Loucy (cell line): Measurements from ENCODE around the gene MYCBP2.
"Not testable (repeated sequence)": the region's sequence is repeated elsewhere in the genome, so short reads cannot be mapped to it uniquely, and the experiment has no call there.

ENCODE experiments used
- H2AFZ ChIP-seq: fragments of 200-600 bp; sonication (generic); 2 replicates; pipeline ENCODE4 v1.6.0; 2016; ENCODE audit warnings: antibody characterized with exemption, mild to moderate bottlenecking, low read length, moderate library complexity
- H3F3A ChIP-seq: fragments of 200-600 bp; 2 replicates; pipeline ENCODE4 v1.6.0; 2016; ENCODE audit warnings: antibody characterized with exemption, low read depth, mild to moderate bottlenecking
- H3K27me3 ChIP-seq: fragments of 200-600 bp; sonication (generic); 2 replicates; pipeline ENCODE4 v1.6.1; 2014; ENCODE audit warnings: low read length, mild to moderate bottlenecking; ENCODE audit not compliant: insufficient read depth, poor library complexity, severe bottlenecking
- H3K36me3 ChIP-seq: fragments of 200-600 bp; sonication (generic); 2 replicates; pipeline ENCODE4 v1.6.1; 2016; ENCODE audit warnings: low read length; ENCODE audit not compliant: insufficient read depth
- H3K4me1 ChIP-seq: fragments of 200-600 bp; sonication (generic); 2 replicates; pipeline ENCODE4 v1.5.1; 2014; ENCODE audit warnings: low read length, mild to moderate bottlenecking; ENCODE audit not compliant: insufficient read depth, poor library complexity, severe bottlenecking
- H3K4me2 ChIP-seq: fragments of 200-600 bp; sonication (generic); 2 replicates; pipeline ENCODE4 v1.6.0; 2014; ENCODE audit warnings: antibody characterized with exemption, low read length, low read depth, mild to moderate bottlenecking; ENCODE audit not compliant: poor library complexity, severe bottlenecking
- H3K4me3 ChIP-seq: fragments of 200-600 bp; sonication (generic); 2 replicates; pipeline ENCODE4 v1.5.1; 2014; ENCODE audit warnings: low read length, mild to moderate bottlenecking, mixed read lengths; ENCODE audit not compliant: poor library complexity, severe bottlenecking
- H3K79me2 ChIP-seq: fragments of 200-600 bp; sonication (generic); 2 replicates; pipeline ENCODE4 v1.6.1; 2014; ENCODE audit warnings: low read length; ENCODE audit not compliant: insufficient read depth
- H3K9ac ChIP-seq: fragments of 200-600 bp; sonication (generic); 2 replicates; pipeline ENCODE4 v1.6.0; 2014; ENCODE audit warnings: mild to moderate bottlenecking, low read depth, low read length, moderate library complexity; ENCODE audit not compliant: poor library complexity, severe bottlenecking
- H3K9me2 ChIP-seq: fragments of 200-600 bp; sonication (generic); replicated peaks from 2 replicates; pipeline ENCODE4 v1.6.1; 2016; ENCODE audit warnings: low read depth, low read length, mixed read lengths
- H3K9me3 ChIP-seq: fragments of 200-600 bp; sonication (generic); 2 replicates; pipeline ENCODE4 v1.6.1; 2014; ENCODE audit warnings: mild to moderate bottlenecking, antibody characterized with exemption, low read length, low read depth; ENCODE audit not compliant: insufficient read depth
- H4K20me1 ChIP-seq: fragments of 200-600 bp; sonication (generic); 2 replicates; pipeline ENCODE4 v1.6.0; 2014; ENCODE audit warnings: antibody characterized with exemption, low read length, mild to moderate bottlenecking; ENCODE audit not compliant: insufficient read depth, poor library complexity, severe bottlenecking
- CTCF ChIP-seq: fragments of 200-600 bp; sonication (generic); conservative IDR thresholded peaks from 2 replicates; pipeline ENCODE4 v1.5.1; 2014; ENCODE audit warnings: mild to moderate bottlenecking, antibody characterized with exemption, low read length
- EZH2phosphoT487 ChIP-seq: fragments of 200-600 bp; IDR thresholded peaks from 2 replicates; pipeline ENCODE4 v1.6.1; 2018; ENCODE audit warnings: antibody characterized with exemption, mild to moderate bottlenecking, moderate library complexity, borderline replicate concordance

MYCBP2 gene

GRCh38 chr13:77250975-77251374 is 75.9 kb downstream of the MYCBP2 start:
- Histone ChIP-seq H2AFZ (no peak overlapping the region), H3K79me2 (no peaks in the 10 kb centered on the region), H3K9me3 (no peaks in the 10 kb centered on the region), H3K4me3 (no peak overlapping the region), H3K9ac (no peak overlapping the region), H3K27me3 (no peaks in the 10 kb centered on the region), H3K4me2 (no peak overlapping the region), H3K36me3 (peaks cover 42% of the 10 kb centered on the region), H3K9me2 (no peaks in the 10 kb centered on the region), H4K20me1 (peaks cover 3% of the 10 kb centered on the region), H3K4me1 (peaks cover 4% of the 10 kb centered on the region), H3F3A (no peaks in the 10 kb centered on the region)
- TF ChIP-seq CTCF = no peak
- no peak for TF ChIP-seq EZH2phosphoT487

GRCh38 chr13:77245224-77245623 is 81.7 kb downstream of the MYCBP2 start:
- H3K9me3 ChIP-seq, H3K4me1 ChIP-seq, H3K27me3 ChIP-seq, H3K4me3 ChIP-seq, H3K79me2 ChIP-seq, H3K9ac ChIP-seq, H3F3A ChIP-seq, H3K4me2 ChIP-seq, H4K20me1 ChIP-seq, H2AFZ ChIP-seq, H3K9me2 ChIP-seq: not testable (repeated sequence)
- H3K36me3 ChIP-seq = peaks cover 51% of the 10 kb centered on the region

- Histone ChIP-seq H3K4me2 (no peak overlapping the region), H3K4me3 (no peak overlapping the region), H3K79me2 (no peaks in the 10 kb centered on the region), H2AFZ (no peak overlapping the region), H3K9me2 (no peaks in the 10 kb centered on the region), H3K9ac (no peak overlapping the region), H4K20me1 (no peaks in the 10 kb centered on the region), H3K9me3 (no peaks in the 10 kb centered on the region), H3K36me3 (peaks cover 44% of the 10 kb centered on the region), H3K4me1 (peaks cover 6% of the 10 kb centered on the region), H3K27me3 (no peaks in the 10 kb centered on the region), H3F3A (no peaks in the 10 kb centered on the region)
- TF ChIP-seq CTCF (no peak), EZH2phosphoT487 (no peak)
These were observed 87.6 kb downstream of the MYCBP2 start for GRCh38 chr13:77239312-77239711.

- Histone ChIP-seq H3K36me3 (peaks cover 34% of the 10 kb centered on the region; the same call in 1 of the 2 replicates), H3K9me2 (no peaks in the 10 kb centered on the region), H3K9ac (no peak overlapping the region), H3K4me1 (peaks cover 6% of the 10 kb centered on the region), H3K27me3 (no peaks in the 10 kb centered on the region), H4K20me1 (no peaks in the 10 kb centered on the region), H3K4me3 (no peak overlapping the region), H3K9me3 (no peaks in the 10 kb centered on the region), H3K79me2 (no peaks in the 10 kb centered on the region), H3F3A (no peaks in the 10 kb centered on the region), H2AFZ (no peak overlapping the region), H3K4me2 (no peak overlapping the region)
- TF ChIP-seq CTCF (no peak), EZH2phosphoT487 (no peak)
These were observed 91.4 kb downstream of the MYCBP2 start for GRCh38 chr13:77235456-77236022.
